GM19452 (cell line): ENCODE data around the gene PLOD2.

Experiments used
- ATAC-seq: cut with Tn5 transposase; IDR thresholded peaks from one replicate; pipeline ENCODE4 v1.9.1; 2021; ENCODE audit not compliant: unreplicated experiment

PLOD2 gene

DNA sequence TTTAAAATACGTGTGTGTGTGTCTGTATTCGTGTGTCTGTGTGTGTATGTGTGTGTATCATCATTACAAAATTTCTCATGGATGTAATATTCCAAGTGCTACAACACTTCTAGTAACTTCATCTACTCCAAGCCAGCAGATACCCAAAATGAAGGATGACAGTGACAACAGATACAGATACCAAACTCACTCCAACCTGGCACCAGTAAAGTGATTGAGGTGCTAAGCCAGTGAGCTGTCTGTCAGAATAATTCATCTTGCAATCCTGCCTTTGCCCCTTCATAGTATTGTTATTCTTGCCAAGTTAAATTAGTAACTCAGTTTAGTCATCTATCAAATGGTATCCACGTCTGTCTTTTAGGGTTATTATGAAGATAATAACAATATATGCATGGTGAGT lies 58.1 kb downstream of the PLOD2 start:
- ATAC-seq, result no peak

DNA sequence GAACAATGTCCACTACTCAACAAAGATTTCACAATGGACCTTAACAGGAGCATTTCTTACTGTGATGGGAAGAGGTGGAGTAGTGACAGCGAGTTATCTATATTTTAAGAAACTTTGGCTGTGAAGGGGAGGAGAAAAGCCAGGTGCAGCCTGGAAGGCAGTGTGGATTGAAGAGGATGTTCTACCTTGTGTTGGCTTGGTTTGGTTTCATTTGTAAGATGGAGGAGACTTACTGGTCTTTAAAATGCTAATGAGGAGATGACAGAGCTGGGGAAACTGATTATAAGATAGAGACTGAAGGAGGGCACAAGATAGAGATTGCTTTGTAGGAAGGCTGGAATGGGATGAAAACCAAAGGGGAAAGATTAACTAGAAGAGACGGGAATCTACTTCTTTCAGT lies 59.4 kb downstream of the PLOD2 start:
- ATAC-seq, result no peak

DNA sequence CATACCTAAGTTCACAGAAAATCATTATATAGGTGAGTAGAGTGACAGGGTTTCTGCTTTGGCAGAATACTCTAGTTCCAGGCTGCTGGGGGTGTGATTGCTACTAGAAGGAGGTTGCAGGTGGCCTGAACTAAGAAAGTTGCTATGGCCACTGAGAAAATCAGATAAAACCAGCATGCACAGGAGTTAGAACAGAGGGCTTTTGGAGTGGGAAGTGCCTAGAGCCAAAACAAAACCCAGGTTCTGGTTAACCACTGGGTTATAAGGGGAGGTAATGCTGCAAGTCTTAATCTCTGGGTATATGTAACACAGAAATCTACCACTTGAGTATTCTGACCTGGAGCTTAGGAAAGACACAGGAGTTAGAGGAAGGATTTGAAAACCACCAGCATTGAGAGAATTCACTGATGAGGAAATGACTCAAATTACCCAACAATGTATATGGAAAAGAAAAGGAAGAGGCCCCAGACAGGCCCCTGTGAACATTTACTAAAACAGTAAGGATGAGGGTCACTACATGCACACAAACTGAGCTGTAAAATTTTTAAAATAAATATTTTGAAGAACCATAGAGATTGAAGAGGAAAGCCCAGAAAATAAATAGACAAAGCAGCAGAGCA lies 60.0 kb downstream of the PLOD2 start:
- ATAC-seq, result no peak

DNA sequence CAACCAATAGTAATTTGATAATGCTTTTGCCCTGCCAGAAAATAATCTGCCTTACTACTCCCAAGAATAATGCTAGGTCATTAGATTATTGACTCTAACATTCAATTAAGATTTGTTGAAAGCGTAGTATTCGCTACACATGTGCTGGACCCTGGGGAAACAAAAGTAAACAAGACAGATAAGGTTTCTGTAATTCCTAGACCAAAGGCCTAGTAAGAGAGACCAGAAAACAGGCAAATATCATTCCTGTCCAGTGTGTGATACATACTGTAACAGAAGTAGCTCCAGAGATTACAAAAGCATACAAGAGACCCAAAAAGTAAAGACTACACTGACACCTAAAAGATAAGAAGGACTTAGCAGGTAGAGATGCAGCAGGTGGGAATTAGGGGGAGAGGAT lies 60.8 kb downstream of the PLOD2 start:
- no peak for ATAC-seq

DNA sequence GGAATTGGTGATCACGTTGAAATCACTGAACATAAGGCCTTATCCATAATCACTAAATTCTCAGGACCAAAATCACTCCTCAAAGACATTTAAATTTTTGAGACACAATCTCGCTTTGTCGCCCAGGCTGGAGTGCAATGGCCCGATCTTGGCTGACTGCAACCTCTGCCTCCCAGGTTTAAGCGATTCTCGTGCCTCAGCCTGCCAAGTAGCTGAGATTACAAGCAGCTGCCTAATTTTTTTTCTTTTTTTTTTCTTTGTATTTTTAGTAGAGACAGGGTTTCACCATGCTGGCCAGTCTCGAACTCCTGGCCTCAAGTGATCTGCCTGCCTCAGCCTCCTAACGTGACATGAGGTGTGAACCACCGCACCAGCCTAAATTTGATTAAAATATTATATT lies 61.7 kb downstream of the PLOD2 start:
- no peak for ATAC-seq

DNA sequence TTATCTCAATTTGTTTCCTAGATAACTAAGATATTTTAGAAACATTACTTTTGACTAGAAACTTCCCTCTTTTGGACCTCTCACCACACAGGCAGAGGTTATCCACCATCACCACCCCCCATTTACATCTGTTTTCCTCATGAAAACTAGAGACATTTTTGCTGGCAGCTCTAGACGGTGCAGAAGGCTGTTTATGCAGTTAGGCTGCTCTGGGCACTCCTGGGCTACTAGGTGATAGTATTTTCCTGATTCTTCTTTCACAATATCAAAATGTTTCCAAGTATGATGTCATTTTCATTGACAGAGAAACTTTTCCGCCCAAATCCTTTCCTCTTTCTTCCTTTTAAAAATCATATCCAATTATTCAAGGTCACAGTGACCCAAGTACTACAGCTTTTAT lies 67.1 kb downstream of the PLOD2 start:
- no peak for ATAC-seq

DNA sequence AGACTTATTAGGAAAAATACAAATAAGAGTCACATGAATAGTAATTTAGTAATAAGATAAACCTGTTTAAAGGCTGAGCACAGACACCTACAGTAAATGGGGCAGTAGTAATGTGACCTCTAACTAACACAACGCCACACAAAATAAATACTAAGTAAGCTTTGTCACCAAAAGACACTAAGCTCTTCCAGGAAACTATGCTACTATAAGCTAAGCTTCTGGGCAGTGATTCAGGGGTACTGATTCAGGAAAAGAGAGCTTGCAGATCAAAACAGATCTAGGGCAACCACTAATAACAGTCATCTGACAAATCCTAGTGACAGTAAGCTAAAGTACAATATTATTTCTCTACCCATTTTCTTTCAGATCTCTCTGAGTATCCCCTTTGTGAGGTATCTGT lies 68.8 kb downstream of the PLOD2 start:
- no peak for ATAC-seq

DNA sequence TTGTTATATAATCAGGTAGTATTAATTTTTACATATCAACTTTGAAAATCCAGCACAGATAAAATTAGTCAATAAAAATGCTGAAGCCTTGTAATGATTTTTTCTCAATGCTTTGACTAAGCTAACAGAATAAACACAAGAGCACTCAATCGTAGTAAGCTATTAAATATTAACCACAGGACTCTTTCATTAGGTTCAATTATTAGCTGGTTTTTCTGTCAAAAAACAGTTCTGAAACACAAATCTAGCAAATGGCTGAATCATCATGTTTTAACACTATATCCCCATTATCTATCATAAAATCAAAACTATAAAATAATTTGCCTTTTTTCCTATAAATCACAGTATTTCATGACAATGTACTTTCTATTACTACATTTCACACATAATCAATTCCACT lies 69.6 kb downstream of the PLOD2 start:
- ATAC-seq, result no peak

DNA sequence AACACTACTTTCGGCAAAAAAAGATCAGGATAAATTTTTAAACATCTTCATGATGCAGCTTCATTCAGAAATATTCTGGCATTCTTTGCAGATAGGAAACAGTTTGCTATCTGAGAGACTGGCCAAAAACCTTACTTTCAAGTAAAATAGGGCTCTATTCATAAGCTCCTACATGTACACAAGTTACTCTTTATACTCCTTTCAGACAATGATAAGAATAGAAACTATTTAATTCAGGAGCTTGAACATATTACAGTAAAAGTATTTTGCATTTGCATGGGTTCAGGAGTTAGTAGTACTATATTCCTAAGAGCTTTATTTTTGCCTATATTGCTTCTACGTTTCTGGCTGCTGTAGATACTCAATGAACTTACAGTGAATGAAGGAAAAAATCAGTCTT lies 70.5 kb downstream of the PLOD2 start:
- no peak for ATAC-seq

DNA sequence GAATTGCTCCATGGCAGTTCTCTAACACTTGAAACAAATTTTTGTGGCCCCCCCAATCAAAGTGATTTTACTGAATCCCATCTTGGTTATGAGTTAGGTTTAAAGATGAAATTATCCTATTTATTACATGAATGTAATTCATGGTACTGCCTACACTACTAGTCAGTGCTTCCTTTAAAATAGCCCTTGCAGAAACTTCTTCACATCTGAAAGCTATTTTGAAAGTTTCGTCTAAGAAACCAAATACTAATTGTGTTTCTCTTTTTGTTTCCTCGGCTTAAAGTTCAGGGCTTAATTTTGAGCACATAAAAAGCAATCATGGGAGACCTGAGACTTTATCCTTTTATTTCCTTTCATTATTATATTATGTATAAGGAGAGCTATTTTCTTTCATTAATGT lies 72.1 kb downstream of the PLOD2 start:
- ATAC-seq, result no peak

DNA sequence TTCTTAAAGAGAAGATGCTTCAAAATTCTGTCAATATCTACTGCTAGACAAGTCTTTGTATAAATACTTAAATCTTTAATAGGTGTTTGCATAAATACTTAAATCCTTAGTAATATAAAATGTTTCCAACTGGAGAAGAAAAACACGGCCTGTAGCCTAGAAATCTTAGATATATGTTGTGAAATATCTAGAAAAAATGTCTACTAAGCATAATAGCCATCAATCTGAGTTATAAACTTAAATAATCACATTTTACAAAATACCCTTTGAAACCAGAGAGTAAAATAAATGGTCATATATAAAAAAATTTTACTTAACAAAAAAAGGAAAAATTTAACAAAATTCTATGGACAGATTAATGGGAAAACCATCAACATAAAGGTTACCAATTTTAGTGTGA lies 73.9 kb downstream of the PLOD2 start:
- no peak for ATAC-seq

DNA sequence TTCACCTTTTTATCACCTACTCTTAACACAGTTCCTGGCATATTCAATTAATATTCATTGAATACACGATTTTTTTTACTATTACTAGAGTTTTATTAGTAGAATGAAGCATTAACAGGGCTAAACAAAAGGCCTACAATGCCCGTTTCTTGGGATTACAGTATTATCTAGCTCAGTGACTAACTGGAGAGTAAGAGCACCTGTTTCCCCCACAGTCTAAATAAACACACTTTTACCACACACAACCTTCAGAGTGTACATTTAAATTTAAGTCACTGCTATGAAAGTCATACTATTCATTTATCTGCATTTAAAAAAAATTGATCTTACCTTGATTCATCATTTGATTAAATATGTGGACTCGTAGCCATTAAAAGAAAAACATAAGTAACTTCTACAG lies 74.8 kb downstream of the PLOD2 start:
- no peak for ATAC-seq

DNA sequence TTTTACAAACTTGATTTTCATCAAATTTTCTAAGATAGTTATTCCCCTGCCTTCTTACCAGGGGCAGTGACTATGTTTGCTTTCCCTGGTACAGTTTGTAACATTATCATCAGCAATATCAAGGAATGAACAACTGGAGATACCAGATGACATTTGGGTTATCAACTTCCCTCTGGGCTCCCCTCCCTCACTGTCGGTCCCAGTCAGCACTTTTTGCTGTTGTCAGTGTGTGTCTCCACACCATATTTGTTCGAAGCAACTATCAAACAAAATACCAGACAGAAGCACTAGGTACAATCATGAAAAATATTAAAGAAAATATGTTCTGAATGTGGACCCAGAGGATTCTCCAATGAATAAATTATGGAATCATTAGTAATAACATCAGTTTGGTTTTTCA lies 75.3 kb downstream of the PLOD2 start:
- ATAC-seq, result no peak

DNA sequence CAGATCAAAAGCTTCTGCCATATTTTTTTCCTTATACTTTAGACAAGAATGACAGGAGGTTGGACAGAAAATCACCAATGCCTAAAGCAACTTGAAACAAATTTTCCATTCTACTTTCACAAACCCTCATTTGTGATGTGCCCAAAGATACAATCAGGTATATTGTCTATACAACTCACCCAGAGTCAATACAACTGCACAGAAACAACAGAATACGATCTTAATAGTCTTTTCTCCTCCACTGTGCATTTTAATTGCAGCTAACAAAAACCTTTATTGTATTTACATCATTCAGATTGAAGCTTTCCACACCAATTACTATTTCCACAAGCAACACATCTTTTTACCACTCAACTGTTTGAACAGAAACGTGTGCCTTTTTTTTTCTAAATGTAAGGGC lies 80.4 kb downstream of the PLOD2 start:
- no peak for ATAC-seq

DNA sequence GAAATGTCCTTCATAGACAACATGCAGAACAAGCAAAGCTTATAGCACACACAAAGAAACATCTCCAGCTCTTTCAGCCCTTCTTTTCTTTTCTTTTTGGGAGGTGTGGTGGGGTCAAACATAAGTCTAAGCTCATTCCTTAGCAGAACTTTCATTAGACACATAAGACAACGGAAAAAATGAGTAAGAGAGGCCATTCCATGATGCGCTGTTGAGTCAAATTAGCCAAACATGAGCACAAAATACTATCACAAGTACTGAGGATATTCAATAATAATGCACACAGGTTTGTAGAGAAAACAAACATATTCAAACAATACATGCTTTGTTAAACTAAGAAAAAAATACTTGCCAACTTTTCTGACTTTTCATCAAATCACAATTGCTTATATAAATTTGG lies 83.0 kb downstream of the PLOD2 start:
- no peak for ATAC-seq

DNA sequence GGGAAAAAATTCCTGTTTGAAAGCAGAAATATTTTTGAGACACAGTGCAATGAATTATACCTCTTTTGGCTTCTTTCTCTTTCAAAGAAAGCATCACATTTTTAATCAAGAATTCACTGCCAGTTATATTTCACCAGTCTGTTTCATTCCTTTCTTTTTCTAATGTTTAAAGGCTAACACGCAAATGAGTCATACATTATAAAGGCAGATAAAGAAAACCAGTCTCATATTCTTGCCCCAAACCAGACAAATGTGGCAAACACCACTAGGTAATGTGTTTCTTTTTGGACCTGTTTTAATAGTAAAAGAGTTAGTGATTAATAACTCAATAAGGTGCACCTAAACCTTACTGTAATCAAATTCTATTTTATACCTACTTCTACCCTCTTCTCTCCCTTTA lies 83.8 kb downstream of the PLOD2 start:
- ATAC-seq, result no peak

DNA sequence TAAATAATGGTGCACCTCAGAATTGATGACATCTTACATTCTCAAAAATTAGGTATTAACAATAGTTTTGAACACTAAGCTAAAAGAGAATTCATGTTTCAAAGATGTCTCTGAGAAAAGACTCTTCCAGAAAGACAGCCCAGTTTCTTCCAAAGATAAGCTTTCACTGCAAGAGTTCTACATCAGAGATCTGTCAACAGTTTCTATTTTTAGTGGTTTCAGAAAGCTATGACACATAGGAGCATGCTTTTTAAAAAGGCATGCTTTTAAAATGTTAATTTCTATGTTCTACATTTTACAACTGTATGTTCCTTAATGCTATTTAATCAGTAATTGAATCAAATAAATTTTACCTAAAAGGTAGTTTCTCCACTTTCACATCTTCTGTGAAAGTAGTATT lies 88.2 kb downstream of the PLOD2 start:
- ATAC-seq, result no peak

DNA sequence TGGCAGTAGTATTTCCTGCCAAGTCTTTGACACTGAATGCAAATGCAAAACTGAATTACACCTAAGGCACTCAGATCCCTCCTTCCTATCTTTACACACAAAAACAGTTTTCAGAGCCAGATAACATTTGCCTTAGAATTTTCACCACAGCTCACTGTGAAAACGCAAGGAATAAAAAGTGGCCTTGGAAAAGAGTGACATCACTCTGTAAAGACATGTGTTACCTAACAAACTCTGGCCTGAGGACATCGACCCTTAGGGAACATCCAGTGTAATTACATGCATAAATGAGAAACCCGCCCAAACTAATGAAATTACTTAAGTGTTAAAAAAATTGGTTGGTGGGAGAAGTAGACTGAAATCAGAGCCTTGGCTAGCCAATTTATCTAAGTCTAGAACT lies 88.9 kb downstream of the PLOD2 start:
- no peak for ATAC-seq

DNA sequence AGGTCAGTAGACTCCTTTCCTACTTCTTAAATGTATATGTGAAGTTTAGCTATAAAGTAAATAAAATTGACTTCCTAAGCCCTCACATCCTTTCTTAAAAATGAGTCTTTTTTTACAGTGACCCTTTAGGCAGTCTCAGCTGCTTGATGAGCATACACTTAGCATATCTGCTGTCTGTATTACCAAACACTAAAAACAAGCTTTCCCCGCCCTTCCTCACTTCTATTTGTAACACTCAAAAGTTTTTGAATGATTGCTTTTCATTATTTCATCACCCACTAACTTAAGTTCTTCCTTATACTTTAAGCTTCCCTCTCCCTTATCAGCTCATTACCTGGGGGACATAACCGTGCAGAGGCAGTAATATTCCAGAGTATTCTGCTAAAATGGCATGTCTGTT lies 89.4 kb downstream of the PLOD2 start:
- no peak for ATAC-seq

DNA sequence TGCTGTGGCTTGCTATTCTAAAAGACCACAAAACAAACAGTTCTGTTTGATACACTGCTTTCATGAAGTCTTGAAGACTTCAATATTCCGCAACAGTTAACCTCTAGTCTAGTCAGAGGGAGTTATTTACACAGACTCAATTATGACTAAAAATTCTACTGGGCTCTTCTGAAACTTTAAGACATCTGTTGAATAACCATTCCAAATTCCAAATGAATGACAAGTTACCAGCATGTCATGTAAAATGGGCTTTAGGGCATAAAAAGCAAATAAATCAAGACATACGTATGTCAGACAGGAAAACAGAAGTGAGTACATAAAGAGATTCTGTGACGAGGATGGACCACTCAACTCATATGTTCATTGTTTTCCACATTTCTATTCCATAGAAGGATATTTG lies 93.9 kb downstream of the PLOD2 start:
- ATAC-seq, result no peak

DNA sequence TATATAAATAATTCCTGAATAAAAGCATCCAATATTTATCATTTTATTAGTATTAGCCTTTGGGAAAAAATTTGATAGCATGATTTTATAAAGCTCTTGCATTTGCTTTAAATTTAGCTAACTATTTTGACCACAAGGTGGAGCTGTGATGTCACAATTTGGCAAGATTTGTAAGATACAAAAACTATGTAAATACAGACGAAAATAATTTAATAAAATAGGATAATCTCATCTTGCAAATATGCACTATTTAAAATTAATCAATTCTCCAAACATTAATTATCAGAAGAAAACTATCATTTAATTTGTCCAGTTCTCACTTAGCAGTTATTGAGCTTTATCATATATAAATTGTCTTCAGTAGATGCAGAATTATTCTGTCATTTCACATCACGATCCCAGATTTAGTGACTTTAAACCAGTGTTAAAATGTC lies 95.4 kb downstream of the PLOD2 start:
- ATAC-seq, result no peak

DNA sequence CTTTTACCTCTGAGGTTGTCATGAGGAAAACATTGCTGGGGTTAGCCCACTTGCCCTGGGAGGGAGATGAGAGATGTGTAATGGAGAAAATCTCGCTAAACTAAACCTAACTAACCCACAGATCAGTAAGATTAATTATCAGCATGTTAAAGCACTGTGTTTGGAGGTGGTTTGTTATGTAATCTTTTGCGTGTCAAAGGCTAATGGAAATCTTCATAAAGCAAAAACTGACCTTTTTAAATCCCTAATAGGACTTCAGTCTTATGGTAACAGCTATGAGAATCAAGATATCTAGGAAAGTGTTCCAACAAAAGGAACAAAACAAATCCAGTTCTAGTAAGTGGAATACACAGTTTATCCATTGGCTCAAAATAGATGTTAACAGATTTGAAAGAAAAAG lies 102.7 kb downstream of the PLOD2 start:
- no peak for ATAC-seq

DNA sequence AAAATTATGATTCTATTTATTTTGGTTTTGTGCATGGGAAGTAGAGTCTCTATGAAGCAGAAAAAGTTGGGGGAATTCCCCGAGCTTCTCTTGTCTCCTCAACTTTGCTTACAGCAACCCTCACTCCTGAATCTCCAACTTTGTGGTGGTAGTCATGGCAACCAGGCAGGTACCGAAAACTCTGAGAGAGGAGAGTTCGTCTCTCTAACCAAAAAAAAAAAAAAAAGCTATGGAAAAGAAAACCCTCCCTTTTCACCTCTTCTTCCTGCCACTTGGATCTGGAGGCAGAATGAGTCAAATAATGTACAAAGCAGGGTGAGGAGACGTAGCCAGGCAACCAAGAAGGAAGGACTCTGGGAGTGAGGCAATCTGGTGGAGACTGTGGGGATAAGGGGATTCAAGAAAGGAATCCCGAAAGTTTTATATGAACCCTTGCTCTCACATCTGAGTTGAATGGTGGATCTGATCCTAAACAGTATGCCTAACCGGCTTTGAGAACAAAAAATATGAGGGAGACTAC lies 108.1 kb downstream of the PLOD2 start:
- ATAC-seq, result no peak
